Measurements from ENCODE around the gene ASIC1.
A peak's percentile ranks its signal among the peaks of the same experiment; 100 is the strongest.
"Not testable (repeated sequence)": the region's sequence is repeated elsewhere in the genome, so short reads cannot be mapped to it uniquely, and the experiment has no call there.

Gene ASIC1

GRCh38 chr12:50057000-50057841 lies at the start of gene ASIC1:
ASIC1 (plus strand) TSS chr12:50057596; CDS start chr12:50058767, 1,171 bp downstream.
- peak; percentile 75 for DNase-seq

GRCh38 chr12:50013361-50014147 lies 43.8 kb upstream of the ASIC1 start:
- peak; percentile 31 for DNase-seq

GRCh38 chr12:50014342-50014741 lies 43.1 kb upstream of the ASIC1 start:
- DNase-seq: no peak

GRCh38 chr12:50016501-50017475 lies 40.6 kb upstream of the ASIC1 start:
- DNase-seq: peak; percentile 66

GRCh38 chr12:50017641-50018040 lies 39.8 kb upstream of the ASIC1 start:
- no peak for DNase-seq

- no peak for DNase-seq
Measured at GRCh38 chr12:50018154-50018553, 39.2 kb upstream of the ASIC1 start.

GRCh38 chr12:50018968-50019367 lies 38.4 kb upstream of the ASIC1 start:
- no peak for DNase-seq

- DNase-seq: no peak
Measured at GRCh38 chr12:50019524-50019923, 37.9 kb upstream of the ASIC1 start.

GRCh38 chr12:50021031-50021430 lies 36.4 kb upstream of the ASIC1 start:
- DNase-seq: no peak

GRCh38 chr12:50022903-50023302 lies 34.5 kb upstream of the ASIC1 start:
- no peak for DNase-seq

- no peak for DNase-seq
Measured at GRCh38 chr12:50024227-50024626, 33.2 kb upstream of the ASIC1 start.

GRCh38 chr12:50024805-50025186 lies 32.6 kb upstream of the ASIC1 start:
- DNase-seq: no peak

GRCh38 chr12:50025187-50026059 lies 32.0 kb upstream of the ASIC1 start, which contains the start of gene RACGAP1:
RACGAP1 (minus strand) TSS chr12:50025494; CDS start chr12:50016715, 8,779 bp downstream.
- DNase-seq: peak; percentile 98

- no peak for DNase-seq
Measured at GRCh38 chr12:50026691-50027090, 30.7 kb upstream of the ASIC1 start.

- not testable (repeated sequence) for DNase-seq
Measured at GRCh38 chr12:50030449-50030848, 26.9 kb upstream of the ASIC1 start.

GRCh38 chr12:50032515-50032853 lies 24.9 kb upstream of the ASIC1 start:
- no peak for DNase-seq

- DNase-seq: no peak
Measured at GRCh38 chr12:50032854-50033581, 24.4 kb upstream of the ASIC1 start.

GRCh38 chr12:50038336-50038735 lies 19.1 kb upstream of the ASIC1 start:
- no peak for DNase-seq

GRCh38 chr12:50039151-50039835 lies 18.1 kb upstream of the ASIC1 start:
- peak; percentile 86 for DNase-seq

- DNase-seq: no peak
Measured at GRCh38 chr12:50040657-50041056, 16.7 kb upstream of the ASIC1 start.
